Activated CD4-positive, alpha-beta T cell treated with anti-CD3 and anti-CD28 coated beads, Interleukin-2, amount 50 U/mL, for 48 hours (primary cell): Measurements from ENCODE around the gene SLC19A1.

Experiments used
- DNase-seq, 2 experiments: peaks; one replicate each; pipeline ENCODE4 v3.0.0-alpha.2; 2020

Gene SLC19A1

DNA sequence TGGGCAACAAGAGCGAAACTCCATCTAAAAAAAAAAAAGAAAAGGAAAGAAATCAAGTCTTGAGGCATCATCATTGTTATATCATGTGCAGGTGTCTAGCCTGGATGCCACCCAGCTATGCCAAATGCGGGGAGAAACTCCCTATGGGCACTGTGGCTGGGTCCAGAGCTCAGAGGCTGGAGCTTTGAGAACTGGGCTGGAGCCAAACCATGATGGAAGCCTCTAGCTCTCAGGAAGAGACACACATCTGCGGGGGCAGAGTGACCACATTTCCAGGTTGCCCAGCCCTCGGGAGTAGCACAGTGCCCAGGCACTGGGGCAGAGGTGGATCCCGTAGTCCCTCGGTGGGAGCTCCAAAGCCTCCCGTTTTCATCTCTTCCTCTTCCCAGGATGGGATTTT lies 78.4 kb downstream of the SLC19A1 start:
- DNase-seq = no peak

DNA sequence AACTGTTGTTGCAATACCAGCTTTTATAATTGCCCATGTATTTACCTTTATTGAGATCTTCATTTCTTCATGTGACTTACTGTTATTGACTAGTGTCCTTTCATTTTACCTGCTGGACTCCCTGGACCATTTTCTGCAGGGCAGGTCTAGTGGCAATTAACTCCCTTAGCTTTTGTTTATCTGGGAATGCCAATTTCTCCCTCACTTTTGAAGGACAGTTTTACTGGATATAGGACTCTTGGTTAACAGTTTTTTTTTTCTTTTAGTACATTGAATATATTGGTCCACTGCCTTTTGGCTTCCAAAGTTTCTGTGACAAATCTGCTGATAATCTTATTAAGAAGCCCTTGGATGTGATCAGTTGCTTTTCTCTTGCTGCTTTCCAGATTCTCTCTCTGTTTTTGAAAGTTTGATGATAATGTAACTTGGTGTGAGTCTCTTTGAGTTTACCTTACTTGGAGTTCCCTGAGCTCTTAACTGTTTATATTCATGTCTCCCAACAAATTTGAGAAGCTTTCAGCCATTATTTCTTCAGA lies 80.4 kb downstream of the SLC19A1 start:
- no peak for DNase-seq

DNA sequence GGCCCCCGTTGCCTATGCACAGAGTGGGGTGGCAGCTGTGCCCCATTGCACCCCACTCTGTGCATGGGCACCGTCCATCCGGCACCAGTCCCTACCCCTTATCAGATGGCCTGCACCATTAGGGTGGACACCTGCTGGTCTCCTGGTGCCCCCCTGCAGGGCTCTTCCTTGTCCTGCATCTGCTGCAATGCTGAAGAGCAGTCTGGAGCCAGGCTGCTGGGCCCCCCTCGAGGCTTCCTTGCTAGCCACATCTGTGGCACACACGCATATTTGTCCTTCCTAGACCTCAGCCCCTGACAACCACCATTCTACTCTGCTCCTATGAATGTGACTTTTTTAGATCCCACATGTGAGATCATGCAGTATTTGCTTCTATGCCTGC lies 80.9 kb downstream of the SLC19A1 start:
- DNase-seq = no peak

DNA sequence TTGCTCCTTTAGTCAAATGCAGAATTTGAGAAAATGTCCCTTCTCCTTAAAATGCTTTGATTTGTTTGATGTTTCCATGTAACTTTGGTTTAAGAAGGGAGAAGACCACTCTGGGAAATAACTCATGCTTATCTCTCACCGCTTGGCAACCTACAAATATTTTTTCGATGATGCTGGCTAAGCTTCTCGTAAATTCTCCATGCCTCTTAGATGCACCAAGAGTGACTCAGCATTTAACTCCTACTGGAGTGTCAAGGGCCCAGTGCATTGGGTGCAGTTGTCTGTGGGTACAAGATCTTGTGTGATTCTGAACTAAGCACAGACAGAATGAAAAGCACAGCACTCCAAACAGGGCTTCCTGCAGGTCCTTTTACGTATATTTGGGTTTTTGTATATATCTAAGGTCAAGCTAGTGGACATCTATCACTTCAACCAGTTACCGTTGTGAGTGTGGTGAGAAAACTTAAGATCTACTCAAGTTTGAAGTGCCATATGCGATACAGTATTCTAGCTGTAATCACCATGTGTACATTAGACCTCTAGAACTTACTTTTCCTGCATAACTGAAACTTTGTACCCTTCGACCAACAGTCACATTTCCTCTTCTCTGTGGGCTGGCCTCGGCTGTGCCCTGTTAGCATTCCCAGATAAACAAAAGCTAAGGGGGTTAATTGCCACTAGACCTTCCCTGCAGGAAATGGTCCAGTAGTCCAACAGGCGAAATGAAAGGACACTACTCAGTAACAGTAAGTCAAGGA lies 81.5 kb downstream of the SLC19A1 start:
- no peak for DNase-seq

GRCh38 chr21:45460011-45460565 lies 82.2 kb downstream of the SLC19A1 start:
- no peak for DNase-seq

DNA sequence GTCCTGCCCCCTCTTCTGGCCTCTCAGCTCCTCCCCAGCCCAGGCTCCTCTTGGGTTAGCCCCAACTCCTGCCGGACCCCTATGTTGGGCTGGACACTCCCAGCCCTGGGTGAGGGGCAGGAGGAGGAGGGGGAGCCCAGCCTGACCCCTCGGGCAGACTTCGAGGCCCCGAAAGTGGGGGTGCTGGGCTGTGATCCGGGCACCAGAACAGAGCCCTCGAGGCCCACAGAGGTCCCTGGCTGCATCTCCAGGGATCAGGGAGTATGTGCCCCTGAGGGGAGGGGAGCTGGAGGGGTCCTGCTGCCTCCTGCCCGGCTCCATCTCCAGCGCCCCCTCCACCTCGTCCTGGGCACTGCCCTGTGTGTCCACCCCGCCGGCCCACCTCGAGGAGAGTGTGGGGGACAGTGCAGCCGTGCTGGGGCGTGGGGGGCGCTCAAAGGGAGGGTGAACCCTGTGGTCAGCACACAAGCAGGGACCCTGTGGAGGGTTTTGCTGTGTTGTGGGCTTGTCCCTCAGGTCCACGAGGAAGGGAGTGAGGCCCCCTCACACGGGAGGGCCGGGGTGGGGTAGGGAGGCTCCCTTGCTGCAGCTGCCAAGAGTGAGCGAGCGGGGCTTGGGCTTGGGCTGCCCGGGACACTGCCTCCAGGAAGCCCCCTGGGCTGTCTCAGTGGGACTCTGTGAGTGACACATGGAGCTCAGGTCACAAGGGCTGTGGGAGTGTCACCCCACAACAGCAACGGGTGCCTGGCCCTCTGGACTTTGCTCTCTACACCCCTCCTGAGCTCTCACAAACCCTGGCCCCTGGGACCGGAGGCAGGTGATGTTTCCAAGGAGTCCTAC lies 82.8 kb downstream of the SLC19A1 start:
- DNase-seq = no peak

GRCh38 chr21:45458281-45459170 lies 83.7 kb downstream of the SLC19A1 start:
- no peak for DNase-seq

DNA sequence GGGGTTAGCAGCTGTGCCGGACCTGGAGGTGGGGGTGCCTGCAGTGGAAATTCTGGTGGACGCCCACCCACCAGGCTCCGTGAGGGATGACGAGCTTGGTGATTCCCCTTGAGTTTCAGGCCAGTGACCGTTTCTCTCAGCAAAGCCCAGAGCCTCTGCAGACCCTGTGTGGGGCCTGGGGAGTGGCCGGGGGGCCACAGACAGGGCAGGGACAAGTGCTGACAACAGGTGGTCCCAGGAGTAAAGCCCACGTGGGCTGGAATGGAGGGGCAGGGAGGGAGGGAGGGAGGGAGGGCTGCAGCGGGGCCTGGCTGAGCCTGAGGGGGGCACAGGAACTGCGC lies 84.4 kb downstream of the SLC19A1 start:
- no peak for DNase-seq

GRCh38 chr21:45457161-45457831 lies 84.9 kb downstream of the SLC19A1 start:
- no peak for DNase-seq

GRCh38 chr21:45456584-45457160 lies 85.6 kb downstream of the SLC19A1 start:
- DNase-seq = no peak

- DNase-seq = no peak
Measured at GRCh38 chr21:45455674-45456583, 86.3 kb downstream of the SLC19A1 start.

DNA sequence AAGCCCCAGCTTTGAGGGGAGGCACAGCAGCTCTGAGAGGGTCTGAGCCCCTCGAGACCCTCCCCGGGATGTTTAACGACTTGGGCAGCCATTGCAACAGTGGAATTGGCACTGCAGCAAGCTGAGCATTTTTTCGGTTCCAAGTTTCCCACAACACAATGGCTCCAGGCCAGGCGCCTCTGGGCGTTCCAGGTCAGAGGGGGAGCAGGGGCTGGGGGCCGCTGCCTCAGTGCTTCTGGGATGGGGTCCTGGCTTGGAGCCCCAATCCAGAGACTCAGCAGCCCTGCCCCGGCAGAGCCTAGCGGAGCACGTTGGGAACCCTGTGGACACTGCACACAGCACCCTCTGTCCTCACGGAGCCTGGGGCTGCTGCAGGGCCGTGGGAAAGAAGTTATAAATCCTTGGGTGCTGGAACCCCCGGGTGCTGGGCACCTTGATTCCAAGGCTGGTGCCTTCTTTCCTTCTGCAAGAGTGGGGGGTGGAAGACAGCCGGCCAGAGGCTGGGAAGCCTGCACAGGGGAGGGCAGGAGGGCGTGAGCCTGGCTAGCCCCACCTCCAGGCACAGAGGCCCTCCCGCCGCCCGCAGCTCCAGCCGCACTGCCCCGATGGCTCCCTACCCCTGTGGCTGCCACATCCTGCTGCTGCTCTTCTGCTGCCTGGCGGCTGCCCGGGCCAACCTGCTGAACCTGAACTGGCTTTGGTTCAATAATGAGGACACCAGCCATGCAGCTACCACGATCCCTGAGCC lies 87.1 kb downstream of the SLC19A1 start:
- DNase-seq = no peak

GRCh38 chr21:45454060-45454925 lies 87.9 kb downstream of the SLC19A1 start:
- no peak for DNase-seq

- no peak for DNase-seq
Measured at GRCh38 chr21:45453308-45453950, 88.8 kb downstream of the SLC19A1 start.

DNA sequence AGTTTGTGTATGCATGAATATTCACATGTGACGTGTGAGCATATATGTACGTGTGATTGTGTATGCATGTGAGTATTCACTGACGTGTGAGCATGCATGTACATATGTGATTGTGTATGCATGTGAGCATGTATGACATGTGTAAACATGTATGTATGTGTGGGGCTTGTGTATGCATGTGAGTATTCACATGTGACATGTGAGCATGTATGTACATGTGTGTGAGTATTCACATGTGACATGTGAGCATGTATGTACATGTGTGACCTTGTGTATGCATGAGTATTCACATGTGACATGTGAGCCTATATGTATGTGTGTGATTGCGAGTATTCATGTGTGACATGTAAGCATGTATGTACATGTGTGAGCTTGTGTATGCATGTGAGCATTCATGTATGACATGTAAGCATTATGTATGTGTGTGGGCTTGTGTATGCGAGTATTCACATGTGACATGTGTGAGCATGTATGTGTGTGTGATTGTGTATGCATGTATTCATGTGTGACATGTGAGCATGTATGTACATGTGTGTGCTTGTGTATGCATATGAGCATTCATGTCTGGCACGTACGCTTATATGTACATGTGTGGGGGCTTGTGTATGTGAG lies 89.4 kb downstream of the SLC19A1 start:
- no peak for DNase-seq

- no peak for DNase-seq
Measured at GRCh38 chr21:45451771-45452182, 90.5 kb downstream of the SLC19A1 start.

GRCh38 chr21:45451091-45451740 lies 91.0 kb downstream of the SLC19A1 start:
- no peak for DNase-seq
